Common myeloid progenitor, CD34-positive (primary cell): ENCODE results near the gene HOXD11.

ENCODE experiments used
- CTCF ChIA-PET: fragments of 350-600 bp; sonication (Branson Sonifier 250); formaldehyde crosslinking; loops from one replicate; lab custom pipeline; 2021; ENCODE audit warnings: antibody characterized with exemption; lab: Charles Lee
- POLR2A ChIA-PET: fragments of 350-600 bp; sonication (Branson Sonifier 250); formaldehyde crosslinking; loops from one replicate; lab custom pipeline; 2021; ENCODE audit warnings: antibody characterized with exemption; lab: Charles Lee
- DNase-seq, 3 donors: peaks; one replicate each; pipeline versions ENCODE4 v3.0.0 to v3.0.0-alpha.2; 2013
- H3K27ac ChIP-seq, 2 experiments: 1 replicate in 1 of 2; 2 replicates in 1 of 2; pipeline ENCODE4 v1.7.0; 2013; ENCODE audit warnings: inconsistent platforms in 2 of 2, low read length in 2 of 2, mild to moderate bottlenecking in 2 of 2, low read depth in 1 of 2, moderate library complexity in 1 of 2; ENCODE audit not compliant: severe bottlenecking in 2 of 2, insufficient read depth in 1 of 2, poor library complexity in 1 of 2
- H3K27me3 ChIP-seq, 5 experiments: replicated peaks in 2 of 5; 1 replicate in 3 of 5; 2 replicates in 2 of 5; pipeline versions ENCODE4 v1.6.1 to v1.7.0; 2013; ENCODE audit warnings: low read length in 4 of 5, mild to moderate bottlenecking in 2 of 5, moderate library complexity in 2 of 5, inconsistent platforms in 1 of 5; ENCODE audit not compliant: insufficient read depth in 5 of 5, control insufficient read depth in 4 of 5
- H3K36me3 ChIP-seq, 4 experiments: 1 replicate in 2 of 4; 2 replicates in 2 of 4; pipeline versions ENCODE4 v1.6.1 to v1.7.0; 2013; ENCODE audit warnings: low read length in 3 of 4, control low read depth in 1 of 4, mild to moderate bottlenecking in 1 of 4; ENCODE audit not compliant: control insufficient read depth in 4 of 4, insufficient read depth in 4 of 4
- H3K4me1 ChIP-seq, 4 experiments: 1 replicate in 3 of 4; 2 replicates in 1 of 4; pipeline versions ENCODE4 v1.6.1 to v1.7.1; 2013; ENCODE audit warnings: low read length in 3 of 4, mild to moderate bottlenecking in 3 of 4, control low read depth in 1 of 4, inconsistent platforms in 1 of 4, moderate library complexity in 1 of 4; ENCODE audit not compliant: control insufficient read depth in 4 of 4, insufficient read depth in 4 of 4; ENCODE audit errors: control extremely low read depth in 1 of 4
- H3K4me3 ChIP-seq, 7 experiments: 1 replicate in 4 of 7; 2 replicates in 3 of 7; pipeline versions ENCODE4 v1.5.1 to v1.7.0; 2013; ENCODE audit warnings: mild to moderate bottlenecking in 7 of 7, low read length in 6 of 7, moderate library complexity in 6 of 7, inconsistent platforms in 2 of 7, low read depth in 2 of 7, control low read depth in 1 of 7; ENCODE audit not compliant: insufficient read depth in 4 of 7, control insufficient read depth in 1 of 7; ENCODE audit errors: extremely low read depth in 1 of 7
- H3K9me3 ChIP-seq, 5 experiments: 1 replicate in 4 of 5; 2 replicates in 1 of 5; pipeline versions ENCODE4 v1.6.1 to v1.7.1; 2013; ENCODE audit warnings: low read length in 4 of 5, mild to moderate bottlenecking in 2 of 5, inconsistent platforms in 1 of 5, low read depth in 1 of 5, moderate library complexity in 1 of 5; ENCODE audit not compliant: control insufficient read depth in 4 of 5, insufficient read depth in 2 of 5; ENCODE audit errors: control extremely low read depth in 1 of 5
- WGBS: methylation state at CpG from one replicate; pipeline ENCODE4 v1.1.5; 2013; ENCODE audit not compliant: insufficient coverage; 5-methylcytosine and 5-hydroxymethylcytosine counted together

The HOXD11 gene

DNA sequence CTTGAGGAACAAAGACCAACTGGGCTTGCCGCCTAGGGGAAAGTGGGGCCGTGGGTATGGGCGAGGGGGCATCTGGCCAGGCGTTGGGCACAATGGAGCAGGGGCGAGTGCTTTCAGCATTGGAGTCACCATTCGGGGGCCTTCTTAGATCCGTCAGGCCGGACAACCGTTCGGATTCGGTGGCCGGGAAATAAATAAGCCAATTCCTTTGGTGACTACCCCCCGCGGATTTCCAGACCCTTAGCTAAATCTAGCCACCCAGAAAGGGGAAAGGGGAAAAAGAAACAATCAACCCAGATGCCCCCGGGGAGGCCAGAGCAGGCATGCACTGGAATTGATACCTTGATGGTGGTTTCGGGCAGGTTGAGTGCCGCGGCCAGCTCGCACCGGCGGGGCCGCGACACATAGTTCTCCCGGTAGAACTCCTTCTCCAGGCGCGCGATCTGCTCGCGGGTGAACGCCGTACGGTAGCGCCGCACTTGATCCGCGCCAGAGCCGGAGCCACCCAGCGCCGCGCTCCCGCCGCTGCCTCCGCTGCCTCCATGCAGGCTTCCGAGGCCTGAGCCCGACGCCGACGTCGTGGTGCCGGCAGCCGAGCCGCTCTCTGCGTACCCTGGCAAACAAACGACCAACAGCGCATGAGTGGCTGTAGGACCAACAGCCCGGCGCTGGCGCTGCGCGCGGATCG, 25.1 kb upstream of the HOXD11 start:
- Histone ChIP-seq H3K9me3 (peaks cover 0 to 7% (median 0%) of the 10 kb centered on the region in 5 experiments), H3K4me1 (peaks cover 0 to 17% (median 10%) of the 10 kb centered on the region in 4 experiments), H3K27me3 (peaks cover 44 to 95% (median 77%) of the 10 kb centered on the region in 5 experiments), H3K36me3 (no peaks in the 10 kb centered on the region), H3K27ac (no peak overlapping the region), H3K4me3 (no peak overlapping the region)
- POLR2A ChIA-PET = no interaction called here
- DNase-seq = peak in 1 of 3 donors; percentile 45
- WGBS = 3% methylated on average over 57 of the region's 62 CpGs
- CTCF ChIA-PET = interaction anchor here (1.2 to 3.8 kb wide), 9 partner anchors 9 to 830 kb away, joined by 3 to 17 read pairs (median 4); no protein-coding TSS in a partner anchor

- CTCF ChIA-PET = interaction anchor here (1.2 to 3.8 kb wide), 7 partner anchors 11 to 830 kb away, joined by 3 to 16 read pairs (median 4); no protein-coding TSS in a partner anchor
These were observed 24.6 kb upstream of the HOXD11 start for GRCh38 chr2:176082525-176082823.

DNA sequence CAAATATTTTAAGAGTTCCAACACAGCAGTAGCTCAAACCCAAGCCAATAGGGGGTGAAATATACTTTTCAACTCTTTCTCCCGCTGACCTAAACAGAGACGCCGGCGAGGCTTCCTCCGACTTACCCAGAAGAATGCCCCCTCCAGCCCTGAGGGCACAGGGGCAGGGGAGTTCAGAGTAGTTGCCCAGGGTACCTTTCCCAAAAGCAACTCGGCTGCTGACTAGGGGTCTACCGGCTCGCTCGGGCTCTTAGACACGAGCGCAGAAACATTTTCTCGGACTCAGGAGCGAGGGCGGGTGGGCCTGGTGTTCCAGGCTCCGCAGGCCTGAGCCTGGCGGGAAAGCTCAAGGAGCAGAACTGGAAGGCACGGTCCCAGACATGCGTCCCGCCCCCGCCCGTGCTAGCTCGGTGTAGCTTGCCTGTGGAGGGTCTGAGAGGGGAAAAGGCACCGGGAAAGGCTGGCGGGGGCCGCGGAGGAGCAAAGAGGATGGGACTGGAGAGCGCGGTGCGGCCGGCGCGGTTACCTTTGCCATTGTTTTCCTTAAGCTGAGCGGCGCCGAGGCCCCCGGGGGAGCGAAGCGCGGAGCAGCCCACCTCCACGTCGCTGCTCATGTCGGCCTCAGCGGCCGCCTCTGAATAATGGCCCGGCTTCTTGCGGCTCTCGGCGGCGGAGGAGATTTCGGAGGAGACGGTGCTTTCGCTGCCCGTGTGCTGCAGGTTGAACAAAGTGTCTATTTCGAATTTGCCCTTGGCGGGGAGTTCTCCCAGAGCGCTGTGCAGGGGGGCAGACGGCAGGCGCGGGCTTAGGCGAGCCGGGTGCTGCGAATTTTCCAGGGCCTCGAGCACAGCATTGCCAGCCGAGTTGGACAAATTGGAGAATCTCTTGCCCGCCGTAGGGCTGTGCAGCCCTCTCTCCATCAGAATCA, 24.0 kb upstream of the HOXD11 start:
- peaks cover 0 to 19% (median 12%) of the 10 kb centered on the region in 4 experiments for H3K4me1 ChIP-seq
- H3K27me3 ChIP-seq = peaks cover 40 to 100% (median 80%) of the 10 kb centered on the region in 5 experiments
- DNase-seq = no peak
- WGBS = 9% methylated on average over 56 of the region's 66 CpGs
- peaks cover 0 to 7% (median 0%) of the 10 kb centered on the region in 5 experiments for H3K9me3 ChIP-seq
- no peak overlapping the region for H3K4me3 ChIP-seq
- ChIA-PET POLR2A (no interaction called here), CTCF (interaction anchor here (1.2 to 2.6 kb wide), 5 partner anchors 13 to 831 kb away, joined by 3 to 14 read pairs (median 4); no protein-coding TSS in a partner anchor)
- no peaks in the 10 kb centered on the region for H3K36me3 ChIP-seq
- H3K27ac ChIP-seq = no peak overlapping the region

More at GRCh38 chr2:176082525-176082823, 24.6 kb upstream of the HOXD11 start:
- POLR2A ChIA-PET = no interaction called here
- 2% methylated on average over 7 of the region's 10 CpGs for WGBS
- H3K4me1 ChIP-seq = peaks cover 0 to 17% (median 10%) of the 10 kb centered on the region in 4 experiments
- no peak for DNase-seq
- H3K36me3 ChIP-seq = no peaks in the 10 kb centered on the region
- peaks cover 0 to 7% (median 0%) of the 10 kb centered on the region in 5 experiments for H3K9me3 ChIP-seq
- H3K27ac ChIP-seq = no peak overlapping the region
- H3K27me3 ChIP-seq = peaks cover 42 to 97% (median 77%) of the 10 kb centered on the region in 5 experiments
- H3K4me3 ChIP-seq = no peak overlapping the region

- no peak for DNase-seq
- 11% methylated on average over 19 of the region's 27 CpGs for WGBS
- no peaks in the 10 kb centered on the region for H3K36me3 ChIP-seq
- ChIA-PET CTCF (interaction anchor here (2.5 to 2.6 kb wide), 2 partner anchors 11 to 12 kb away, joined by 14 to 17 read pairs; no protein-coding TSS in a partner anchor), POLR2A (no interaction called here)
- H3K27me3 ChIP-seq = peaks cover 36 to 100% (median 79%) of the 10 kb centered on the region in 5 experiments
- H3K9me3 ChIP-seq = peaks cover 0 to 7% (median 0%) of the 10 kb centered on the region in 5 experiments
- no peak within 1 kb of the TSS for H3K4me3 ChIP-seq
- H3K4me1 ChIP-seq = peaks cover 0 to 24% (median 15%) of the 10 kb centered on the region in 4 experiments
- H3K27ac ChIP-seq = no peak within 1 kb of the TSS
These were observed 23.3 kb upstream of the HOXD11 start, which contains the start of gene EVX2 for GRCh38 chr2:176083796-176084261. EVX2 (minus strand) TSS chr2:176083962; CDS start chr2:176083776, 186 bp downstream.

- Histone ChIP-seq H3K36me3 (no peaks in the 10 kb centered on the region), H3K9me3 (peaks cover 0 to 7% (median 0%) of the 10 kb centered on the region in 5 experiments), H3K27me3 (peaks cover 36 to 100% (median 77%) of the 10 kb centered on the region in 5 experiments), H3K4me1 (peaks cover 0 to 18% (median 12%) of the 10 kb centered on the region in 4 experiments), H3K4me3 (no peak overlapping the region), H3K27ac (no peak overlapping the region)
- POLR2A ChIA-PET = no interaction called here
- DNase-seq = no peak
- CTCF ChIA-PET = interaction anchor here (1.0 to 2.5 kb wide), 10 partner anchors 10 to 1313 kb away, joined by 3 to 17 read pairs (median 4); no protein-coding TSS in a partner anchor
- 2% methylated on average over 21 of the region's 26 CpGs for WGBS
These were observed 22.4 kb upstream of the HOXD11 start for GRCh38 chr2:176084611-176085119.

DNA sequence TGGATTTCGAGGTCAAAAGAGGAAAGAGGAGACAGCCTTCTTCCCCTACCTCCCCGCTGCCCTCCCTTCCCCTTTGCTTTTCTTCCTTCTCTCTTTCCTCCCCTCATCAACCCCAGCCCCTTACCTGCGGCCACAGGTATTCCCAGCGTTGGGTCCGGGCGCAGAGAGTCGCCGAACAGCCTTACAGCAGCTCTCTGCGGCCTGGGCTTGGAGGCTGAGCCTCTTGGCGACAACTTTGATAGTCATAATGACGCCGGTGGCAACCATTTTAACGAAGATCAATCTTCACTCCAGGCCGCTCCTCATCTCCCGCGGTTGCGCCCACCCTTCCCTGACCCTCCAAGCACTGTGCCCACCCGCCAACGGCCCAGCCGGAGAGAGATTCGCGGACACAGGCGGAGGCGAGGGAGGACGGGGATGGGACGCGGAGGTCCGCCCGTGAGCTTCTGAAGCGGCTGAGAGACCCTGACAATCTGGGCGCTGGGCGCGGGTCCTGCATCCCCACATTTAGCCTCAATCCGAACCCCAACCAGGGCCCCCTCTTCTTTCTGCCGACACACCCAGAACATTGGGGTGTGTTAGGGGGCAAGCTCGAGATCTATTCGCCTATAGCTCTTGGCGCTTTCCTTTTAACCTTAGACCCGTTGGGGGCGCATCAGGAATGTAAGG, 21.8 kb upstream of the HOXD11 start:
- DNase-seq = no peak
- ChIA-PET CTCF (interaction anchor here (0.8 to 2.5 kb wide), 18 partner anchors 9 to 1313 kb away, joined by 3 to 17 read pairs (median 4); partner anchors contain the start of gene HOXD11), POLR2A (no interaction called here)
- H3K27me3 ChIP-seq = peaks cover 36 to 100% (median 82%) of the 10 kb centered on the region in 5 experiments
- no peak overlapping the region for H3K27ac ChIP-seq
- H3K4me1 ChIP-seq = peaks cover 0 to 17% (median 11%) of the 10 kb centered on the region in 4 experiments
- 7% methylated on average over 33 of the region's 40 CpGs for WGBS
- no peaks in the 10 kb centered on the region for H3K36me3 ChIP-seq
- H3K4me3 ChIP-seq = no peak overlapping the region
- H3K9me3 ChIP-seq = peaks cover 0 to 7% (median 0%) of the 10 kb centered on the region in 5 experiments
